CD4-positive, alpha-beta T cell treated with Interleukin-6 for 4 hours (primary cell): ENCODE results near the gene ARHGEF10L.

Experiments used
- DNase-seq: peaks from one replicate; pipeline ENCODE4 v3.0.0-alpha.2; 2020; ENCODE audit warnings: mixed read lengths

Gene ARHGEF10L

DNA sequence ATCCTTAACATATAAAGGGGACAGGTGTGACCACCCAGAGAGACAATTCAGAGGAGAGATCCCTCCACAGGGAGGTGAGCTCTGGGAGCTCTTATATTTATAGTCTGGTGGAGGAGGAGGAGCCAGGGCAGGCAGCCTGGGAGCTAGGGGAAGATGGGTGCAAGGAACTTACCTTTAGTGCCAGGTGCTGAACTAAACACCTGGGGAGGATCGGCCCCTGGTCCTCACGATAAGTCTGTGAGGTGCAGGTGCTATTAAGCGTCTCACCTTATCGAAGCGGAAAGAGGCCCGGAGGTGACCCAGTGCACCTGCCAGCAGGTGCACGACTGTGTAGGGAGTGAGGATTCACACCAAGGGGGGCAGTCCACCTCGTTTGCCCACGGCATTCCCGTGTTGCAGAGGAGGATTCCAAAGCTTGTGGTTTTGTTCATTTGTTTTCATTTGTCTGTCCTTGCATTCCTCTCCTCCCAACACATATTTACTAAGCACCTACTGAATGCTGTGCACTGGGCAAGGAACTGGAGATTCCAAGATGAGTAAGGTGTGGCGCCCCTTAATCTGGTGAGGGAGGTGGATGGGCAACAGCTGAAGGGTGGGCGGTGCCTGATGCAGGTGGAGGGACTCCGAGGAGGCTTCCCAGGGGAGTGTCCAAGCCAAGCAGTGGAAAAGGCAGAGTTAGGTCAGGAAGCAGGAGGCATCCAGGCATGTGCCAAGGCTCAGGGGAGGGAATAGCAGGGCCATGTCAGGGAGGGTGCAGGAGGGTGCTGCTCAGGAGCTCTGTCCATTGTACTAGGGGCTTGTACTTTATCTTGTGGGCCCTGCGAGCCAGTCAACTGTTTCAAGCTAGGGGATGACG is 11.5 kb downstream of the ARHGEF10L start:
- DNase-seq: no peak

GRCh38 chr1:17551755-17552234 is 12.3 kb downstream of the ARHGEF10L start:
- DNase-seq: no peak

GRCh38 chr1:17553975-17554700 is 14.6 kb downstream of the ARHGEF10L start:
- no peak for DNase-seq

DNA sequence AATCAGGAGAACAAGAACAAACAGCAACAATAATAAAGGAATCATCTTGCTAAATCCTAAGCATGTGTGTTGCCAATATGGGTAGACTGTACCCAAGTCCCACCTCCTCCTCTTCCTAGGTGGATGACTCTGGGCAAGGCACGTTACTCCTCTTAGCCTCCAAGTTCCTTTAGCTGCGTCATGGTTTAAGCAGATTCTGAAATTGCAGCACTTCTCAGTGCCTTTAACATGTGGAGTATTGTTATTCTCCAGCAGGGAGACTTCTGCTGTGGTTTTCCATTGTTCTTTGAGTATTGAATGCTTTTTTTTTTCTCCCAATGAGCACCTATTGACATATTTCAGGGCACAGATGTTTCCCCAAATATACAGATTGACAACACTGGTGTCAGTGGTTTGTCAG is 15.5 kb downstream of the ARHGEF10L start:
- DNase-seq: no peak

- DNase-seq: no peak
Observed at GRCh38 chr1:17557986-17558385, 18.5 kb downstream of the ARHGEF10L start.

DNA sequence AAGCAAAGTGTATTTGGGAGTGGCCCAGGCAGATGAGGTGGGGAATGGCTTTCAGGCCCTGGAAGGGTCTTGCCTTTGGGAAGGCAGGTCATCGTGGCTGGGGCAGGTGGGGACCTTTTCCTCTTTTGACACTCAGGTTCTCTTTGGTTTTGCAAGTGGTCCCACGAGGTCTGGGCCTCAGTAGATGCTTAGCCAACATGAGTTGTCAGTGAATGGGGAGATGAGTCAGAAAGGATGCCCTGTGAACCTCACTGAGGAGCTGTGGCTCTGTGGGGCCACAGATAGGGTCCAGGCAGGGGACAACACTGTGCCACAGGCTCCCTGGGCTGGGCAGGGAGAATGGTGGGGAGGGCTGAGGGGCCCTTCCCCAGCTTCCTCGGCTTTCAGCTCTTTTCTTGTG is 19.0 kb downstream of the ARHGEF10L start:
- no peak for DNase-seq

DNA sequence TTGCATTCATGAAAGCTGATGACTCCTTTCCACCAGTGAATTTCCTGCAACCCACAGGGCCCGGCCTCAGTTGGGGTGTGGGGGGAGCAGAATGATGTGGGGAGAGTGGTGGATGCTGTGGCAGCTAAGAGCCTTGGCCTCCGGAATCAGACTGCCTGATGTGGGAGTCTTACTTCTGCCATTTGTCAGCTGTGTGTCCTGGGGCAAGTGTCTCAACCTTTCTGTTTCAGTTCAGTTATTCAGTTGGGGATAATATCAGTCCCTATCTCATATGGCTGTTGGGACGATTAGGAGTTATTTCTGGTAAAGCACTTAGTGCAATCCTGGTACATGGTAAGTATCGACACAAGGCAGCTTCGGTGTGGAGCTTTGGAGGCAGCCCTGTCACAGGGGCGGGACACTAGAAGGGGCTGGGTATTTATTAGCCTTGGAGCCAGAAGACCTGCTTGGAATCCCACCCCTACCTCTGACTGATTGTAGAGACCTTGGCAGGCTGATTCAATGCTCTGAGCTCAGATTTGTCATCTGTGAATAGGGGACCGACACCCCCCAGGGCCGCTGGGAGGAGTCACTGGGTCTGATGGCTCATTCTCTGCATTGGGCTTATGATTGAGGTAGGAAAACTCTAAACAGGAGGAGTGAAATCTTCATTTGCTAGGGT is 19.6 kb downstream of the ARHGEF10L start:
- DNase-seq: no peak

DNA sequence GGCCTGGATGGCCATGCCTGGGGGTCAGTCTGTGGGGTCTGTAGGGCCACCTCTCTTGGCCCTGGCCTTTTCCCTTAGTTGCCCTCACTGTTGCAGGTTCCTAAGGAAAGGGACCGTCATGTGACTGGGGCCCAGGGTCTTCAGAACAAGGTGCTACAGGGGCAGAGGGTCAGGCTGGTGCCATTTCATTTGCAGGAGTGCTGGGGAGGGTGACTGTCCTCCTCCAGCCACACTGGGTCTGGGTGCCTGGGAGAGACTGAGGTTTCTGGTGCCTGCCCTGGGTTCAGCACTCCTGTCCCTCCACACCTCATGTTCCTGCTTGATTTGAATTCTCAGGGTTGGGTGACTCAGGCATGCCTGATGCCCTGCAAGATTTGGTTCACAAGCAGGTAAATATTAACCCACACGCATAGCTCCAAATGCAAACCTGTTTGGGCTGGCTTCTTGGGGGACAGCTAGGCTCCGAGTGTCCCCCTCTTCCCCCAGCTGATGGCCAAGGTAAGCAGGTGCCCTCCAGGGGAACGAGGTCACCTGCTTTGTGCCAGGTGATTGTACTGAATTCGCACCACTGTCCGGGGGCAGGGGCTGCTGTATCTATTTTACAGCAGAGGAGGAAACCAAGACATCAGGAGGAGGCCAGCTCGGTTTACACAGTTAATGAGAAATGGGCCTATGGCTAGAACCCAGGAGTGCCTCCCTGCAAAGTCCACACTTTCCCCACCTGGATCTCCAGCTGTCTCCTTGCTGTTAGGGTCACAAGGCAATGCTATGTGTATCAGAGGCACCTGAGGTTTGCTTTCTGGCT is 20.3 kb downstream of the ARHGEF10L start:
- no peak for DNase-seq

GRCh38 chr1:17561247-17561548 is 21.7 kb downstream of the ARHGEF10L start:
- DNase-seq: no peak

- DNase-seq: no peak
Observed at GRCh38 chr1:17561561-17561985, 22.1 kb downstream of the ARHGEF10L start.

DNA sequence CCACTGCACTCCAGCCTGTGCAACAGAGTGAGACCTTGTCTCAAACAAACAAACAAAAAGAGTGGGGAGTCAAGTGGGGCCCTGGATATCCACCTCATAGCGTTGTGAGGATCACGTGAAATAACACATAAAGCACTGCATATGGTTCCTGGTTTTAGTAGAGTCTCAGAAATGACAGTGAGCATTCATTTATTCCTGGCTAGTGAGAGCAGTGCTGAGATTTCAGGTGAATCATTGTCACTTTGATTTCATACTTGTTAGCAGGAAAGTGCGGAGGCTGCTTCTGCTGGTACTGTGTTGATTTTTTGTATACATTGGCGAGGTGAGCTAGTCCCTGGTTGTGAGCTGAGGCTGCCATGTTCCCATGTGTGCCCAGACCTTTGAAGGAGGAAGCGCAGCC is 22.9 kb downstream of the ARHGEF10L start:
- no peak for DNase-seq

DNA sequence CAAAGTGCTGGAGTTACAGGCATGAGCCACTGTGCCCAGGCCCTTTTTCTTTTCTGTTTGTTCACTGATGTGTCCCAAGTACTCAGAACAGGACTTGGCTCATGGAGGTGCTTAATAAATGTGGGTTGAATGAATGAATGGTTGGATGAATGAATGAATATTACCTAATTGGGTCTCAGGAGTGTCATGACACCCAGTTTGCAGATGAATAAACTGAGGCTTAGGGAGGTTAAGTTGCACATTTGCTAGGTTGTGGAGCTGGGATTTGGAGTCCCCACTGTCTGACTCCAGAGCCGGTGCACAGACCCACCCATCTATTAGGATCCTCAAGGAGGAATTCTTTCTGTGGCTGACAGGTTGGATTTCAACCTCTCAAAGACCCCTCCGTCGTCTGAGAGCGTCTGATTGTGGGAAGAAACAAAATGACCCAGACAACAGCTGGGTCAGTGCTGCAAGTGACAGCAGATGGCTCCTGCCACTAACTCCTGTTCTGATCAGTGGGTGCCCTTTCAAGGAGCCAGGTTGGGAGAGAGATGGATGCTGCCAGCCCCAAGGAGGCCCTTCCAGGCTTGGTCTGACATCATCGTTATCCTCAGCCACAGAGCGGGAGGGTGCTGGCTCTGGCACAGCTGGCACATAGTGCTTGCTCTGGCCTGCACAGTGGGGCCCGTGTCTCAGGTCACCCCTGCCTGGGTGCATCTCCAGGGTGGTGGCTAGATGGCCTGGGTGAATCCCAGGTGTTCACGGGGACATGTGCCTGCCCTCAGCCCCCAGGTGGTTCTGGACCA is 24.2 kb downstream of the ARHGEF10L start:
- DNase-seq: no peak

DNA sequence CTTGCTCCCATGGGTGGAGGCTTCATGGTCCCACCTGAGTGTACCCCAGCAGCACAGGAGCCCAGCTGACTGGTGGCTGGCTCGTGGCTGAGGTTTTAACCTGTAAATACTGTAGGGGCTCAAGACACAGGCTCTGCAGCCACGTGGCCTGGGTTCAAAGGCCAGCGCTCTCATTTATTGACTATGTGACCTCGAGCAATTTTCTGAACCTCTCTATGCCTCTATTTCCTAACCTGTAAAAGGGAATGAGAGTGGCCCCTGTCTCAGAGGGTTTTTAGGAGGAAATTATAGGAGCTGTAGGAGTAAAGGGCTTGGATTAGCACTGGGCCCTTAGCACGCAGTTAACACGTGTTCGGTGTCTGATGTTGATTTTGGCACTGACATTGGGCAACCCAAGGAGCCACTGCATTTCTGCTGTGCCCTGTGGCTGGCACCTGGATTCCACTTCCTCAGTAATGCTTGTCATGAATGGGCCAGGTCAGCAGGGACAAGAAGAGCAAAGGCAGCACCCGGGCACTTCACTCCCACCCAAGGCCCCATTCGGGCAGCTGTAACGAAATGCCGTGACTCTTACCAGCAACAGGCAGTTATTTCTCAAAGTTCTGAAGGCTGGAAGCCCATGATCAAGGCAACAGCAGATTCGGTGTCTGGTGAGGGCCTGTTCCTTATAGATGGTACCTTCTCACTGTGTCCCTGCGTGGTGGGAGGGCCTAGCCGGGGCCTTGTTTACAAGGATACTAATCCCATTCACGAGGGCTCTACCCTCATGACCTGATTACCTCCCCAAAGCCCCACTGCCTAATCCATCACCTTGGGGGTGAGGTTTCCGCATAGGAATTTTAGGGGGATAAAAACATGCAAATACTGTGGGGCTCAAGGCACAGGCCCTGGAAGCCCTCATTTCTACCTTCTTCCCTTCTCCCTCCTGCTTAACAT is 25.2 kb downstream of the ARHGEF10L start:
- no peak for DNase-seq

GRCh38 chr1:17565461-17566252 is 26.2 kb downstream of the ARHGEF10L start:
- DNase-seq: no peak

DNA sequence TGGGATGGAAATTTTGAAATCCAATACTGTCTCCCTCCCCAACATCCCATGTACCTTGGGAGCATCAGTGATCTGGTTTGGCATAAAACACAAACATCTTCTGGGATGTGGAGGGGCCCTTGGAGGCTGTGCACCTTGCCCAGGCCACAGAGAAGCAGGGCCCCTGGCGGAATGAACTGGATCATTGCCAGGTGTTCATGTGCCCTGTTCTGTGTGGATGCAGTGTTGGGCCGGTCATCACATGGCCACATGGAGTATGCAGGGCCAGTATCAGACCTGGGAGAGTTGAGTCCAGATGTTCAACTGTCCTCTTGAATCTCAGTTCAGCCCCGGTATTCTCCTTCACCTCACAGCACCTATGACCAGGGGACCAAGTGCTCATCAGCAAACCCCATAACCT is 26.9 kb downstream of the ARHGEF10L start:
- DNase-seq: no peak

- no peak for DNase-seq
Observed at GRCh38 chr1:17566892-17567291, 27.4 kb downstream of the ARHGEF10L start.

- no peak for DNase-seq
Observed at GRCh38 chr1:17567582-17567981, 28.1 kb downstream of the ARHGEF10L start.

- no peak for DNase-seq
Observed at GRCh38 chr1:17568014-17568900, 28.8 kb downstream of the ARHGEF10L start.
